CD8-positive, alpha-beta memory T cell (primary cell): ENCODE measurements around the gene PHAX. TPM values are rescaled to one million over a fixed set of nuclear protein-coding genes. Genes with fewer than 3 reads are reported as not detected.
"Not testable (repeated sequence)": the region's sequence is repeated elsewhere in the genome, so short reads cannot be mapped to it uniquely, and the experiment has no call there.

ENCODE experiments used
- CTCF ChIA-PET: fragments of 350-600 bp; sonication (Branson Sonifier 250); formaldehyde crosslinking; loops from one replicate; lab custom pipeline; 2021; ENCODE audit warnings: antibody characterized with exemption; lab: Charles Lee
- POLR2A ChIA-PET: fragments of 350-600 bp; sonication (Branson Sonifier 250); formaldehyde crosslinking; loops from one replicate; lab custom pipeline; 2021; ENCODE audit warnings: antibody characterized with exemption; lab: Charles Lee
- DNase-seq, 5 donors: peaks; one replicate each; pipeline versions ENCODE4 v3.0.0 to v3.0.0-alpha.2; 2020 to 2022; ENCODE audit warnings: mixed read lengths in 1 of 5
- H3K27ac ChIP-seq: one replicate; pipeline ENCODE4 v1.7.0; 2013; ENCODE audit warnings: low read depth, mild to moderate bottlenecking, low read length, moderate library complexity
- H3K27me3 ChIP-seq: 2 replicates; pipeline ENCODE4 v1.7.0; 2013; ENCODE audit warnings: low read length, mild to moderate bottlenecking; ENCODE audit not compliant: insufficient read depth, poor library complexity, severe bottlenecking
- H3K36me3 ChIP-seq: 2 replicates; pipeline ENCODE4 v1.7.0; 2013; ENCODE audit warnings: mild to moderate bottlenecking, low read length, moderate library complexity; ENCODE audit not compliant: insufficient read depth
- H3K4me1 ChIP-seq: 2 replicates; pipeline ENCODE4 v1.7.0; 2013; ENCODE audit warnings: mild to moderate bottlenecking, low read length, moderate library complexity; ENCODE audit not compliant: insufficient read depth
- H3K4me3 ChIP-seq: 2 replicates; pipeline ENCODE4 v1.7.0; 2013; ENCODE audit warnings: mild to moderate bottlenecking, low read length
- H3K9me3 ChIP-seq: 2 replicates; pipeline ENCODE4 v1.7.0; 2013; ENCODE audit warnings: mild to moderate bottlenecking, low read length
- H3K27ac Mint-ChIP-seq, 8 donors: one replicate each; pipeline ENCODE4 v1.8.0; 2020 to 2021; ENCODE audit warnings: mixed read lengths in 8 of 8, mild to moderate bottlenecking in 6 of 8, inconsistent platforms in 3 of 8, moderate library complexity in 3 of 8
- H3K27me3 Mint-ChIP-seq, 2 donors: one replicate each; pipeline ENCODE4 v1.8.0; 2020 to 2021; ENCODE audit warnings: mixed read lengths in 2 of 2, mild to moderate bottlenecking in 1 of 2, moderate library complexity in 1 of 2
- H3K36me3 Mint-ChIP-seq, 3 donors: one replicate each; pipeline ENCODE4 v1.8.0; 2020 to 2021; ENCODE audit warnings: mixed read lengths in 3 of 3, inconsistent platforms in 1 of 3, mild to moderate bottlenecking in 1 of 3
- H3K4me1 Mint-ChIP-seq, 3 donors: one replicate each; pipeline ENCODE4 v1.8.0; 2020 to 2021; ENCODE audit warnings: mixed read lengths in 3 of 3, inconsistent platforms in 1 of 3, mild to moderate bottlenecking in 1 of 3
- H3K4me3 Mint-ChIP-seq, 7 donors: one replicate each; pipeline ENCODE4 v1.8.0; 2020 to 2021; ENCODE audit warnings: mixed read lengths in 7 of 7, mild to moderate bottlenecking in 6 of 7, moderate library complexity in 4 of 7, inconsistent platforms in 2 of 7
- H3K9me3 Mint-ChIP-seq, 5 donors: one replicate each; pipeline ENCODE4 v1.8.0; 2020 to 2022; ENCODE audit warnings: mixed read lengths in 5 of 5, mild to moderate bottlenecking in 3 of 5, moderate library complexity in 2 of 5, inconsistent platforms in 1 of 5
- polyA plus RNA-seq: library from polyadenylated mRNA; unstranded; fragments of 300-500 nt; fragmentation: Illumina TruSeq; gene quantifications from one replicate; pipeline ENCODE4 v1.2.3, GENCODE V29; 2021
- total RNA-seq, 2 experiments: library from RNA; stranded (reverse); gene quantifications; one replicate each; pipeline ENCODE4 v1.2.3, GENCODE V29; 2021

Gene PHAX
- total and polyA plus RNA-seq, 3 experiments from 2014 or later = 59.2 to 110 (median 68.2) TPM

- peaks cover 13 to 30% of the 10 kb centered on the region in 2 donors for H3K27me3 Mint-ChIP-seq
- CTCF ChIA-PET = interaction anchor here (1.0 kb wide), 1 partner anchor 12 kb away, joined by 3 read pairs; no protein-coding TSS in a partner anchor
- POLR2A ChIA-PET = no interaction called here
- peak overlapping the region; percentile 53 for H3K4me3 ChIP-seq
- H3K9me3 Mint-ChIP-seq = no peaks in the 10 kb centered on the region
- peak overlapping the region; percentile 76 to 89 (median 84) for H3K4me3 Mint-ChIP-seq
- DNase-seq = no peak
- H3K36me3 ChIP-seq = no peaks in the 10 kb centered on the region
- no peaks in the 10 kb centered on the region for H3K9me3 ChIP-seq
- H3K27me3 ChIP-seq = no peaks in the 10 kb centered on the region
- peaks cover 6% of the 10 kb centered on the region for H3K4me1 ChIP-seq
- H3K27ac Mint-ChIP-seq = no peak overlapping the region
- H3K27ac ChIP-seq = no peak overlapping the region
- H3K4me1 Mint-ChIP-seq = peaks cover 15 to 20% (median 16%) of the 10 kb centered on the region in 3 donors
- peaks cover 0 to 4% (median 0%) of the 10 kb centered on the region in 3 donors for H3K36me3 Mint-ChIP-seq
These were observed 5.2 kb upstream of the PHAX start for GRCh38 chr5:126595486-126596083.

- Mint-ChIP-seq H3K27me3 (peaks cover 13 to 27% of the 10 kb centered on the region in 2 donors), H3K36me3 (peaks cover 0 to 9% (median 0%) of the 10 kb centered on the region in 3 donors), H3K4me1 (peaks cover 19 to 33% (median 26%) of the 10 kb centered on the region in 3 donors), H3K4me3 (peak overlapping the region in 1 of 7 donors; percentile 66), H3K9me3 (no peaks in the 10 kb centered on the region), H3K27ac (no peak overlapping the region)
- Histone ChIP-seq H3K36me3 (no peaks in the 10 kb centered on the region), H3K27me3 (no peaks in the 10 kb centered on the region), H3K4me3 (no peak overlapping the region), H3K27ac (no peak overlapping the region), H3K9me3 (no peaks in the 10 kb centered on the region), H3K4me1 (peaks cover 14% of the 10 kb centered on the region)
- ChIA-PET POLR2A (no interaction called here), CTCF (no interaction called here)
- no peak for DNase-seq
These were observed 3.6 kb upstream of the PHAX start for GRCh38 chr5:126597156-126597555.

- Mint-ChIP-seq H3K27ac (peak overlapping the region in 1 of 8 donors; percentile 71), H3K36me3 (peaks cover 3 to 23% (median 4%) of the 10 kb centered on the region in 3 donors), H3K9me3 (no peaks in the 10 kb centered on the region), H3K4me3 (peak overlapping the region in 5 of 7 donors; percentile 47 to 94 (median 73)), H3K4me1 (peaks cover 25 to 43% (median 37%) of the 10 kb centered on the region in 3 donors), H3K27me3 (peaks cover 2 to 7% of the 10 kb centered on the region in 2 donors)
- POLR2A ChIA-PET = no interaction called here
- CTCF ChIA-PET = interaction anchor here (1.8 kb wide), 1 partner anchor 180 kb away, joined by 5 read pairs; no protein-coding TSS in a partner anchor
- H3K4me3 ChIP-seq = no peak overlapping the region
- no peak for DNase-seq
- peaks cover 7% of the 10 kb centered on the region for H3K36me3 ChIP-seq
- peaks cover 12% of the 10 kb centered on the region for H3K4me1 ChIP-seq
- no peaks in the 10 kb centered on the region for H3K9me3 ChIP-seq
- H3K27me3 ChIP-seq = no peaks in the 10 kb centered on the region
- no peak overlapping the region for H3K27ac ChIP-seq
These were observed 1.2 kb upstream of the PHAX start for GRCh38 chr5:126599499-126599898.

- peaks cover 3 to 27% (median 4%) of the 10 kb centered on the region in 3 donors for H3K36me3 Mint-ChIP-seq
- not testable (repeated sequence) for H3K9me3 Mint-ChIP-seq
These were observed 646 bp upstream of the PHAX start for GRCh38 chr5:126599971-126600630.

GRCh38 chr5:126603402-126603991 is 2.8 kb downstream of the PHAX start:
- Mint-ChIP-seq H3K36me3 (peaks cover 3 to 56% (median 4%) of the 10 kb centered on the region in 3 donors), H3K4me3 (peak overlapping the region; percentile 6 to 72 (median 25)), H3K27ac (peak overlapping the region in 7 of 8 donors; percentile 7 to 87 (median 39)), H3K4me1 (peaks cover 41 to 67% (median 59%) of the 10 kb centered on the region in 3 donors), H3K9me3 (no peaks in the 10 kb centered on the region), H3K27me3 (no peaks in the 10 kb centered on the region)
- Histone ChIP-seq H3K4me3 (no peak overlapping the region), H3K4me1 (peaks cover 30% of the 10 kb centered on the region), H3K27ac (no peak overlapping the region), H3K9me3 (no peaks in the 10 kb centered on the region), H3K27me3 (no peaks in the 10 kb centered on the region), H3K36me3 (peaks cover 16% of the 10 kb centered on the region)
- DNase-seq = no peak
- POLR2A ChIA-PET = no interaction called here
- CTCF ChIA-PET = no interaction called here

More at GRCh38 chr5:126599971-126600630, 646 bp upstream of the PHAX start:
- H3K4me1 Mint-ChIP-seq = peaks cover 22 to 40% (median 38%) of the 10 kb centered on the region in 3 donors
- not testable (repeated sequence) for H3K9me3 ChIP-seq, H3K27ac ChIP-seq, H3K27me3 Mint-ChIP-seq, H3K36me3 ChIP-seq, H3K4me3 ChIP-seq, H3K27me3 ChIP-seq, DNase-seq
- POLR2A ChIA-PET = interaction anchor here (0.6 to 1.6 kb wide), 2 partner anchors 178 to 935 kb away, joined by 3 to 11 read pairs; partner anchors contain the start of gene LMNB1
- H3K27ac Mint-ChIP-seq = peak overlapping the region in 7 of 8 donors; percentile 71 to 97 (median 86)
- CTCF ChIA-PET = interaction anchor here (0.9 to 2.5 kb wide), 6 partner anchors 9 to 261 kb away, joined by 3 to 18 read pairs (median 5); no protein-coding TSS in a partner anchor
- H3K4me1 ChIP-seq = peaks cover 14% of the 10 kb centered on the region
- peak overlapping the region; percentile 89 to 100 (median 97) for H3K4me3 Mint-ChIP-seq

GRCh38 chr5:126605525-126605924 is 4.8 kb downstream of the PHAX start:
- Mint-ChIP-seq H3K27ac (peak overlapping the region in 5 of 8 donors; percentile 2 to 33 (median 19)), H3K4me3 (peak overlapping the region in 5 of 7 donors; percentile 7 to 61 (median 44)), H3K27me3 (no peaks in the 10 kb centered on the region), H3K9me3 (no peaks in the 10 kb centered on the region), H3K4me1 (peaks cover 43 to 73% (median 63%) of the 10 kb centered on the region in 3 donors), H3K36me3 (peaks cover 6 to 71% (median 8%) of the 10 kb centered on the region in 3 donors)
- Histone ChIP-seq H3K27me3 (no peaks in the 10 kb centered on the region), H3K36me3 (peaks cover 27% of the 10 kb centered on the region), H3K9me3 (no peaks in the 10 kb centered on the region), H3K4me3 (no peak overlapping the region), H3K4me1 (peaks cover 30% of the 10 kb centered on the region), H3K27ac (no peak overlapping the region)
- no peak for DNase-seq
- CTCF ChIA-PET = interaction anchor here (1.1 kb wide), 1 partner anchor 11 kb away, joined by 3 read pairs; no protein-coding TSS in a partner anchor
- POLR2A ChIA-PET = no interaction called here

- CTCF ChIA-PET = interaction anchor here (1.5 kb wide), 1 partner anchor 9 kb away, joined by 11 read pairs; the partner anchor contains the start of gene PHAX
- POLR2A ChIA-PET = no interaction called here
- Histone ChIP-seq H3K36me3 (peaks cover 20% of the 10 kb centered on the region), H3K27ac (no peak overlapping the region), H3K27me3 (no peaks in the 10 kb centered on the region), H3K4me1 (peaks cover 15% of the 10 kb centered on the region), H3K4me3 (no peak overlapping the region), H3K9me3 (no peaks in the 10 kb centered on the region)
- DNase-seq = no peak
- Mint-ChIP-seq H3K4me3 (no peak overlapping the region), H3K27me3 (peaks cover 0 to 1% of the 10 kb centered on the region in 2 donors), H3K4me1 (peaks cover 40 to 74% (median 65%) of the 10 kb centered on the region in 3 donors), H3K27ac (peak overlapping the region in 4 of 8 donors; percentile 25 to 54 (median 40)), H3K36me3 (peaks cover 3 to 87% (median 3%) of the 10 kb centered on the region in 3 donors), H3K9me3 (no peaks in the 10 kb centered on the region)
These were observed 9.4 kb downstream of the PHAX start for GRCh38 chr5:126610160-126610559.
